Rectal smooth muscle tissue (tissue), 1 donor: ENCODE measurements around the gene RPL13A.

Source experiments
- H3K27ac ChIP-seq: one replicate; pipeline ENCODE4 v1.7.0; 2013; ENCODE audit warnings: low read depth, low read length, inconsistent platforms
- H3K27me3 ChIP-seq: one replicate; pipeline ENCODE4 v1.7.0; 2013; ENCODE audit warnings: low read length; ENCODE audit not compliant: control insufficient read depth, insufficient read depth
- H3K36me3 ChIP-seq: one replicate; pipeline ENCODE4 v1.7.0; 2013; ENCODE audit warnings: low read length; ENCODE audit not compliant: control insufficient read depth, insufficient read depth
- H3K4me1 ChIP-seq: one replicate; pipeline ENCODE4 v1.7.0; 2013; ENCODE audit warnings: low read length; ENCODE audit not compliant: control insufficient read depth, insufficient read depth
- H3K4me3 ChIP-seq: one replicate; pipeline ENCODE4 v1.7.0; 2013; ENCODE audit warnings: low read length
- H3K9ac ChIP-seq: one replicate; pipeline ENCODE4 v1.7.0; 2013; ENCODE audit warnings: low read length

Gene RPL13A

GRCh38 chr19:49491030-49491803 lies 3.8 kb downstream of the RPL13A start:
- Histone ChIP-seq H3K27me3 (no peaks in the 10 kb centered on the region), H3K36me3 (peaks cover 33% of the 10 kb centered on the region), H3K4me3 (no peak overlapping the region), H3K4me1 (peaks cover 15% of the 10 kb centered on the region), H3K27ac (no peak overlapping the region), H3K9ac (peak overlapping the region; percentile 36)

GRCh38 chr19:49491804-49492572 lies 4.6 kb downstream of the RPL13A start:
- Histone ChIP-seq H3K4me3 (no peak overlapping the region), H3K36me3 (peaks cover 33% of the 10 kb centered on the region), H3K4me1 (peaks cover 18% of the 10 kb centered on the region), H3K27me3 (no peaks in the 10 kb centered on the region), H3K9ac (no peak overlapping the region), H3K27ac (no peak overlapping the region)

GRCh38 chr19:49492573-49493405 lies 5.4 kb downstream of the RPL13A start:
- no peak overlapping the region for H3K27ac ChIP-seq
- peaks cover 33% of the 10 kb centered on the region for H3K36me3 ChIP-seq
- H3K27me3 ChIP-seq, result no peaks in the 10 kb centered on the region
- no peak overlapping the region for H3K4me3 ChIP-seq
- no peak overlapping the region for H3K9ac ChIP-seq
- H3K4me1 ChIP-seq, result peaks cover 26% of the 10 kb centered on the region

GRCh38 chr19:49496574-49497008 lies 9.2 kb downstream of the RPL13A start:
- Histone ChIP-seq H3K4me1 (peaks cover 11% of the 10 kb centered on the region), H3K36me3 (peaks cover 25% of the 10 kb centered on the region), H3K4me3 (peak overlapping the region; percentile 95)

GRCh38 chr19:49497047-49497788 lies 9.8 kb downstream of the RPL13A start:
- Histone ChIP-seq H3K27ac (peak overlapping the region; percentile 92), H3K4me1 (peaks cover 11% of the 10 kb centered on the region), H3K36me3 (peaks cover 20% of the 10 kb centered on the region), H3K4me3 (peak overlapping the region; percentile 95), H3K27me3 (no peaks in the 10 kb centered on the region), H3K9ac (peak overlapping the region; percentile 58)

More at GRCh38 chr19:49496574-49497008, 9.2 kb downstream of the RPL13A start:
- Histone ChIP-seq H3K27me3 (no peaks in the 10 kb centered on the region), H3K9ac (peak overlapping the region; percentile 58), H3K27ac (peak overlapping the region; percentile 92)

GRCh38 chr19:49497789-49498103 lies 10.3 kb downstream of the RPL13A start:
- peaks cover 11% of the 10 kb centered on the region for H3K4me1 ChIP-seq
- H3K27me3 ChIP-seq, result no peaks in the 10 kb centered on the region
- no peak overlapping the region for H3K27ac ChIP-seq
- no peak overlapping the region for H3K9ac ChIP-seq
- peak overlapping the region; percentile 95 for H3K4me3 ChIP-seq
- H3K36me3 ChIP-seq, result peaks cover 15% of the 10 kb centered on the region

- Histone ChIP-seq H3K27ac (no peak overlapping the region), H3K4me1 (peaks cover 11% of the 10 kb centered on the region)
Observed at GRCh38 chr19:49498475-49498874, 11.1 kb downstream of the RPL13A start.

GRCh38 chr19:49499030-49499670 lies 11.7 kb downstream of the RPL13A start:
- no peak overlapping the region for H3K27ac ChIP-seq

More at GRCh38 chr19:49498475-49498874, 11.1 kb downstream of the RPL13A start:
- peaks cover 12% of the 10 kb centered on the region for H3K36me3 ChIP-seq
- no peak overlapping the region for H3K9ac ChIP-seq
- no peaks in the 10 kb centered on the region for H3K27me3 ChIP-seq
- H3K4me3 ChIP-seq, result no peak overlapping the region

GRCh38 chr19:49502866-49503581 lies 15.6 kb downstream of the RPL13A start:
- Histone ChIP-seq H3K27me3 (no peaks in the 10 kb centered on the region), H3K36me3 (peaks cover 10% of the 10 kb centered on the region), H3K4me3 (no peak overlapping the region), H3K9ac (no peak overlapping the region), H3K27ac (no peak overlapping the region), H3K4me1 (no peaks in the 10 kb centered on the region)

More at GRCh38 chr19:49499030-49499670, 11.7 kb downstream of the RPL13A start:
- Histone ChIP-seq H3K27me3 (no peaks in the 10 kb centered on the region), H3K9ac (peak overlapping the region; percentile 1), H3K4me3 (peak overlapping the region; percentile 25), H3K36me3 (peaks cover 12% of the 10 kb centered on the region), H3K4me1 (peaks cover 11% of the 10 kb centered on the region)

GRCh38 chr19:49503582-49503962 lies 16.2 kb downstream of the RPL13A start:
- no peak overlapping the region for H3K27ac ChIP-seq
- peaks cover 5% of the 10 kb centered on the region for H3K36me3 ChIP-seq
- no peak overlapping the region for H3K4me3 ChIP-seq
- no peak overlapping the region for H3K9ac ChIP-seq
- no peaks in the 10 kb centered on the region for H3K27me3 ChIP-seq
- no peaks in the 10 kb centered on the region for H3K4me1 ChIP-seq

GRCh38 chr19:49506575-49507105 lies 19.2 kb downstream of the RPL13A start:
- Histone ChIP-seq H3K4me3 (no peak overlapping the region), H3K4me1 (no peaks in the 10 kb centered on the region), H3K36me3 (no peaks in the 10 kb centered on the region), H3K9ac (no peak overlapping the region), H3K27me3 (no peaks in the 10 kb centered on the region), H3K27ac (no peak overlapping the region)
